ENCODE data around the gene MYO10. TPM values are rescaled to one million over a fixed set of nuclear protein-coding genes. Genes with fewer than 3 reads are reported as not detected.
A peak's percentile ranks its signal among the peaks of the same experiment; 100 is the strongest.

The MYO10 gene
- total RNA-seq, 2 donors from 2014 or later, result 40.0 to 89.2 TPM

DNA sequence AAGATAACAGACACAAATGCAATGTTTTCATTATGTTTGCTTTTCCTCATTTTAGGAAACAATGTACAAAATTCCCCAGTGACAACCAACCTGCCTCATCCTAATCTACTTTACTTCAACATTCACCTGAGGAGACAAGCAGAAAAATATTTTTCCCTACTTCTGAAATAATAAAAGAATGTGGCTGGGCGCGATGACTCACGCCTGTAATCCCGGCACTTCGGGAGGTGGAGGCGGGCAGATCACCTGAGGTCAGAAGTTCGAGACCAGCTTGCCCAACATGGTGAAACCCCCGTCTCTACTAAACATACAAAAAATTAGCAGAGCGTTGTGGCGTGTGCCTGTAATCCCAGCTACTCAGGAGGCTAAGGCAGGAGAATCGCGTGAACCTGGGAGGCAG, 36.9 kb downstream of the MYO10 start:
- Mint-ChIP-seq H3K27ac (no peak overlapping the region), H3K9me3 (no peaks in the 10 kb centered on the region)
- no peak overlapping the region for H3K27ac ChIP-seq (ENCODE audit: low read depth, low read length)

DNA sequence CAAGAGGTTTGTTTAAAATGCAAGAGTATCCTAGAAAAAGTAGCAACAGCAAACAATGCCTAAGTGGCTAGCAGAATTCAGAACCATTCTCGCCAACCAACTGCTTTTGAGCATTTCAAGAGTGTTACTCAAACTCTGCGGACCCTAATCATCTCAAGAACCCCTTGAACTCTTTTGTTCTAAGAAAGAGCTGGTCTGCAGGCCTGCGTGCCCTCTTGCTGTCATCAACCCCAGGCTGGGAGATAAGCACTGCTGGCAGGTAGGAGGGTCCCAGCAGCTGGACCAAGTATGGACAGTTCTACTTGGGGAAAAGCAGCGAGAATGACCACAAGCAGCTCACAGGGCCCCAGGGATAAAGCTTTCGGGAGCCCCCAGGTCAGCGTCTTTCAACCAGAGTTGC, 38.3 kb downstream of the MYO10 start:
- H3K4me1 ChIP-seq (ENCODE audit: control insufficient read depth, insufficient read depth, low read length), result peaks cover 26% of the 10 kb centered on the region
- peak overlapping the region; percentile 87 for H3K27ac ChIP-seq (ENCODE audit: low read depth, low read length)
- 25 to 81% methylated on average over 1 to 6 of the region's 6 CpGs for WGBS, 2 experiments (ENCODE audit: insufficient coverage in 1 of 2, insufficient read length in 1 of 2)

More for the DNA sequence above, 36.9 kb downstream of the MYO10 start:
- H3K4me3 Mint-ChIP-seq, result no peak overlapping the region
- Histone ChIP-seq H3K9me3 (ENCODE audit: control insufficient read depth, low read length) (no peaks in the 10 kb centered on the region), H3K27me3 (ENCODE audit: control insufficient read depth, insufficient read depth, low read length, poor library complexity, severe bottlenecking) (no peaks in the 10 kb centered on the region), H3K4me1 (ENCODE audit: control insufficient read depth, insufficient read depth, low read length) (peaks cover 24% of the 10 kb centered on the region), H3K4me3 (ENCODE audit: low read length) (no peak overlapping the region), H3K36me3 (ENCODE audit: control insufficient read depth, insufficient read depth, low read length) (peaks cover 14% of the 10 kb centered on the region), H3K9ac (ENCODE audit: extremely low read depth, low read length, poor library complexity, severe bottlenecking) (no peak overlapping the region)
- H3K4me1 Mint-ChIP-seq, result peaks cover 58% of the 10 kb centered on the region
- no peaks in the 10 kb centered on the region for H3K27me3 Mint-ChIP-seq (ENCODE audit: insufficient read depth)
- no peaks in the 10 kb centered on the region for H3K36me3 Mint-ChIP-seq (ENCODE audit: low read depth)
- TF ChIP-seq, protein P1, sequence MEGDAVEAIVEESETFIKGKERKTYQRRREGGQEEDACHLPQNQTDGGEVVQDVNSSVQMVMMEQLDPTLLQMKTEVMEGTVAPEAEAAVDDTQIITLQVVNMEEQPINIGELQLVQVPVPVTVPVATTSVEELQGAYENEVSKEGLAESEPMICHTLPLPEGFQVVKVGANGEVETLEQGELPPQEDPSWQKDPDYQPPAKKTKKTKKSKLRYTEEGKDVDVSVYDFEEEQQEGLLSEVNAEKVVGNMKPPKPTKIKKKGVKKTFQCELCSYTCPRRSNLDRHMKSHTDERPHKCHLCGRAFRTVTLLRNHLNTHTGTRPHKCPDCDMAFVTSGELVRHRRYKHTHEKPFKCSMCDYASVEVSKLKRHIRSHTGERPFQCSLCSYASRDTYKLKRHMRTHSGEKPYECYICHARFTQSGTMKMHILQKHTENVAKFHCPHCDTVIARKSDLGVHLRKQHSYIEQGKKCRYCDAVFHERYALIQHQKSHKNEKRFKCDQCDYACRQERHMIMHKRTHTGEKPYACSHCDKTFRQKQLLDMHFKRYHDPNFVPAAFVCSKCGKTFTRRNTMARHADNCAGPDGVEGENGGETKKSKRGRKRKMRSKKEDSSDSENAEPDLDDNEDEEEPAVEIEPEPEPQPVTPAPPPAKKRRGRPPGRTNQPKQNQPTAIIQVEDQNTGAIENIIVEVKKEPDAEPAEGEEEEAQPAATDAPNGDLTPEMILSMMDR (conservative IDR thresholded peaks at IDR 0.05), result no peak
- 80 to 84% methylated on average over 8 to 12 of the region's 12 CpGs for WGBS, 2 experiments (ENCODE audit: insufficient coverage in 1 of 2, insufficient read length in 1 of 2)
- no peak for DNase-seq

DNA sequence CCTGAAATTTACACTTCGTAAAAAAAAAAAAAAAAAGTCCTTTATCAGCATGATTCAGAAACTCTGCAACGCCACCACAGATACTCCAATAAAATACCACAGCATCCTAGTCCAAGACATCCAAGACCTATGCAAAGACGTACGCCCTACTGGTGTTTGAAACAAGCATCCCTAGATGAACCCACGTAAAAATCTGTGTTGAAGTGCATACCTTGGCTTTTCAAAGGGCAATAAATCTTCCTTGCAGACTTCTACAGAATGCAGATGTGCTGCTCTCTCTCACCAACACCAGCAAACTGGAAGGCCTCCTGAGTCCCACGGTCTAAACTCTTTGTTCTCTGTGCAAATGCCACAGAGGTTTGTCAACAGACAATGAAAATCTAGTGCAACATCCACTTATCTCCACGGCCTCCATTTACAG, 38.8 kb downstream of the MYO10 start:
- H3K9me3 Mint-ChIP-seq, result no peaks in the 10 kb centered on the region
- H3K36me3 Mint-ChIP-seq (ENCODE audit: low read depth), result no peaks in the 10 kb centered on the region
- peak; percentile 61 for DNase-seq
- no peaks in the 10 kb centered on the region for H3K27me3 Mint-ChIP-seq (ENCODE audit: insufficient read depth)
- peaks cover 9% of the 10 kb centered on the region for H3K36me3 ChIP-seq (ENCODE audit: control insufficient read depth, insufficient read depth, low read length)
- H3K27ac ChIP-seq (ENCODE audit: low read depth, low read length), result peak overlapping the region; percentile 87
- H3K9ac ChIP-seq (ENCODE audit: extremely low read depth, low read length, poor library complexity, severe bottlenecking), result peak overlapping the region; percentile 14
- H3K4me3 ChIP-seq (ENCODE audit: low read length), result peak overlapping the region; percentile 56
- peak overlapping the region; percentile 28 for H3K4me3 Mint-ChIP-seq
- no peaks in the 10 kb centered on the region for H3K27me3 ChIP-seq (ENCODE audit: control insufficient read depth, insufficient read depth, low read length, poor library complexity, severe bottlenecking)
- peaks cover 29% of the 10 kb centered on the region for H3K4me1 ChIP-seq (ENCODE audit: control insufficient read depth, insufficient read depth, low read length)
- peak overlapping the region; percentile 73 for H3K27ac Mint-ChIP-seq
- H3K9me3 ChIP-seq (ENCODE audit: control insufficient read depth, low read length), result no peaks in the 10 kb centered on the region
- H3K4me1 Mint-ChIP-seq, result peaks cover 63% of the 10 kb centered on the region
- WGBS, 2 experiments (ENCODE audit: insufficient coverage in 1 of 2, insufficient read length in 1 of 2), result 58 to 70% methylated on average over 5 to 7 of the region's 7 CpGs
- TF ChIP-seq, protein P1 (conservative IDR thresholded peaks at IDR 0.05), result no peak

More for the DNA sequence above, 38.3 kb downstream of the MYO10 start:
- no peaks in the 10 kb centered on the region for H3K9me3 ChIP-seq (ENCODE audit: control insufficient read depth, low read length)
- peak overlapping the region; percentile 14 for H3K9ac ChIP-seq (ENCODE audit: extremely low read depth, low read length, poor library complexity, severe bottlenecking)
- H3K36me3 ChIP-seq (ENCODE audit: control insufficient read depth, insufficient read depth, low read length), result peaks cover 13% of the 10 kb centered on the region
- no peaks in the 10 kb centered on the region for H3K27me3 ChIP-seq (ENCODE audit: control insufficient read depth, insufficient read depth, low read length, poor library complexity, severe bottlenecking)
- Mint-ChIP-seq H3K9me3 (no peaks in the 10 kb centered on the region), H3K4me1 (peaks cover 59% of the 10 kb centered on the region), H3K4me3 (peak overlapping the region; percentile 28), H3K27me3 (ENCODE audit: insufficient read depth) (no peaks in the 10 kb centered on the region), H3K36me3 (ENCODE audit: low read depth) (no peaks in the 10 kb centered on the region), H3K27ac (peak overlapping the region; percentile 73)
- TF ChIP-seq, protein P1 (conservative IDR thresholded peaks at IDR 0.05), result no peak
- peak; percentile 63 for DNase-seq
- peak overlapping the region; percentile 56 for H3K4me3 ChIP-seq (ENCODE audit: low read length)

Measured in endodermal cell (in vitro differentiated cells).